ENCODE measurements around the gene CDCP2. TPM values are rescaled to one million over a fixed set of nuclear protein-coding genes. Genes with fewer than 3 reads are reported as not detected.
A peak's percentile ranks its signal among the peaks of the same experiment; 100 is the strongest.
"Not testable (repeated sequence)": the region's sequence is repeated elsewhere in the genome, so short reads cannot be mapped to it uniquely, and the experiment has no call there.

Gene CDCP2
- total RNA-seq, 1 donor from 2014 or later = not detected

DNA sequence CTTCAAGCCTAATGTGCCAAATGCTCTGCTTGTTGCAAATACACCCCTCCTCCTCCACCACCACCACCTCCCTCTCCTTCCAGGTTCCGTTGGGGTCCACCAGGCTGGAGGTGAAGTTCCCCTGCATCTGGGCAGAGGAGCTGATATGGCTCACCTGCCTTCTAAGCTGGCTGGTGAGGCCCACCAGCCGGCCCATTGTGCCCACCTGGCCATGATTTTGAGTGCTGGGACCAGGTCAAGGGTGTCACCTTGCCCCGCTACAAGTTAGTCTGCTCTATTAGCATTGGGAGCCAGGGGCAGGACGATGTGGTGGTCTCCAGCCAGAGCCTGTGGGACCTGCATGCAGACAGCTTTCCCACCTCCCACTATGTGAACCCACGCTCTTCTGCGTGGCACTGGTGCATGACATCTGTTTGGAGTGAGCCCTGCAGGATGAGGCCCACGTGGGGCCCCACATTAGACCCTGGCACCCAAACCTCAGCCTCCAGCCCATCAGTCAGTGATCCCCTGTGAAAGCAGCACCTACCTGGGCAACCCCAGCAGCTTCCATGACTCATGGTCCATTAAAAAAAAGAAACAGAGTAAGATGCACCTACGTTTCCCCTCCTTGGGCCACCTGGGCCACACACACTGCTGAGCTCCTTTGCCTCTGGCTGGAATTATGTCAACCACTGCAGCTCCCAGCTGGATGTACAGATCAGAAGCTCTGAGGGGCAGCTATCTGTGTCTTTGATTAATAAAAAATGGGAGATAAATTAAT, 15.6 kb upstream of the CDCP2 start:
- DNase-seq (ENCODE audit: low spot score) = no peak

DNA sequence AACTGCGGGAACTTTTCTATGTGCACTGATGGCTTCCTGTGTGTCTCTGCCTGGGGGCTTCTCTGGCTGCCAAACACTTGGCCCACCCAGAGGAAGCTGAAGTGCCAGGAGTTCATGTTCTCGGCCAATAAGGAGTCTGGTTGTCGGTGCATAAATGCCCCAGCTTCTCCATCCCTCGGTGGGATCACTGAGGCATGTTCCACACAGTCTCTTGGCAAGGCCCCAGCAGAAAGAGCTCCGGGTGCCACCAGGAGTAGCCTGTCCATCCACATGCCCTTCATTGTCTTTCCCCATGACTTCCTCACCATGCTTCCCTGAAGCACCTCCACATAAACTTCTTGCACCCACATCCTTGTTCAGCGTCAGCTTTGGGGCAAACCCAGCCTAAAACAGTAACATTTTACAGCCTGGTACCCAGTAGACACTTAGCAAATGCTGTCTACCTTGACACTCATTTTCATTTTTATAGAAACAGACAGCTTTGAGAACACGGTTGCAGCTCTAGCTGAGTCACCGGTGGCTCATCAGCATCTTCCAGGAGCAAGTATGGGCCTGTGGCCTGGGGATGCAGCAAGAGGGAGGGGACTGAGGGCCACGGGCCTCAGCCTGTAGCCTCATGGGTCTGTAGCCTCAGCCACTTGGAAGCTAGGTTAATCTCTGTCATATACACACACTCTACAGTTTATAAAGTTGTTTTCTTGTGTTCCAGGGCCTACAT, 14.8 kb upstream of the CDCP2 start:
- DNase-seq (ENCODE audit: low spot score) = no peak

DNA sequence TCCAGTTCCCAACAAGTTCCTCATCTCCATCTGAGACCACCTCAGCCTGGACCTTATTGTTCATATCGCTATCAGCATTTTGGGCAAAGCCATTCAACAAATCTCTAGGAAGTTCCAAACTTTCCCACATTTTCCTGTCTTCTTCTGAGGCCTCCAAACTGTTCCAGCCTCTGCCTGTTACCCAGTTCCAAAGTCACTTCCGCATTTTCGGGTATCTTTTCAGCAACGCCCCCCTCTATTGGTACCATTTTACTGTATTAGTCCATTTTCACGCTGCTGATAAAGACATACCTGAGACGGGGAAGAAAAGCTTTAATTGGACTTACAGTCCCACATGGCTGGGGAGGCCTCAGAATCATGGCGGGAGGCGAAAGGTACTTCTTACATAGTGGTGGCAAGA, 13.6 kb upstream of the CDCP2 start:
- DNase-seq (ENCODE audit: low spot score) = not testable (repeated sequence)

GRCh38 chr1:54165146-54165545, 12.3 kb upstream of the CDCP2 start:
- DNase-seq (ENCODE audit: low spot score) = no peak

- no peak for DNase-seq (ENCODE audit: low spot score)
These were observed 10.8 kb upstream of the CDCP2 start for GRCh38 chr1:54163573-54163972.

DNA sequence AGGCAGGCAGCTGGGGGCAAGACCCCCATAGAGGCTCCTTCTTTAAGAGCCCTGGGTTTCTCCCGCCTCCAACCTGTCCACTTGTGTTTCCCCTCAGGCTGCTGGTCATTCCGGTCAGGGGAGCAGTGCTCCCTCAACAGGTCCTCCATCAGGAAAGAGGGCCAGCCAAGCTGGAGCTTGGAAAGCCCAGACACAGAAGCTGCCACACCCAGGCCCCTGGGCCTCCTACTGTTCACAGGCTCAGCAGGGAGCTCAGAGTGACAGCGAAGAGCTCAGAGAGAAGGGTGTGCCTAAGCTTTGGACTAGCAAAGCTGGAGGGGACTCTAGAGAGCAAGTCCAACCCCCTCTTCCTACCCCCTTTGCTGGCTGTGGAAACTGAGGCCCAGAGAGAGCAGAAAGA, 10.3 kb upstream of the CDCP2 start:
- no peak for DNase-seq (ENCODE audit: low spot score)

DNA sequence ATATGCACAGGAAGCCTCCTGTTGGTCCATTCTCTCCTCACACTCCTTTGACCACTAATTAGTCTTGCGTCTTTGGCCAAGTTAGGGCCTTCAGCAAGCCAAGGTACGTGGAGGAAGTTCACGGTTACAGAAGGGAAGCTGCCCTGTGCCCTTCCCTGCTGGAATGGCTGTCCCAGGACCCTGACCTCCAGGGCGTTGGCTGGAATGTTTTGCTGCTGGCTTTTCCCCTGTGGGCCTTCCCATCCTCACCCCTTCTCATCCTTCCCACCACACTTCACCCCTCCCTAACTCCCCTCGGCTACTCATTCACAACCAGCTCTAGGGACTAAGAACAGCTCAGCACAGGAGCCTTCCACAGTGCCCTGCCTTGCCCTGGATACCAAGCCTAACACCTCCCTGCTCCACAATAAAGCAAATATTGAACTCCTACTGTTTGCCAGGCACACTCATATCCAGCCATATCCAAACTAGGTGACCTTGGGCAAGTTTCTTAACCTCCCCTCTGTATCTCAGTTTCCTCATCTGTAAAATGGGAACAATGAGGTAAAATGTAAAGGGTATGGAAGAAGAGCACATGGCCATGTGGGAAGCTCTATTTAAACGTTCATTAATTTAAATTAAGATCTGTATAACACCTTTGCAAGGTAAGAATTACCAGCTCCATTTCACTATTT, 8.8 kb upstream of the CDCP2 start:
- no peak for DNase-seq (ENCODE audit: low spot score)

GRCh38 chr1:54160351-54160750, 7.6 kb upstream of the CDCP2 start:
- no peak for DNase-seq (ENCODE audit: low spot score)

DNA sequence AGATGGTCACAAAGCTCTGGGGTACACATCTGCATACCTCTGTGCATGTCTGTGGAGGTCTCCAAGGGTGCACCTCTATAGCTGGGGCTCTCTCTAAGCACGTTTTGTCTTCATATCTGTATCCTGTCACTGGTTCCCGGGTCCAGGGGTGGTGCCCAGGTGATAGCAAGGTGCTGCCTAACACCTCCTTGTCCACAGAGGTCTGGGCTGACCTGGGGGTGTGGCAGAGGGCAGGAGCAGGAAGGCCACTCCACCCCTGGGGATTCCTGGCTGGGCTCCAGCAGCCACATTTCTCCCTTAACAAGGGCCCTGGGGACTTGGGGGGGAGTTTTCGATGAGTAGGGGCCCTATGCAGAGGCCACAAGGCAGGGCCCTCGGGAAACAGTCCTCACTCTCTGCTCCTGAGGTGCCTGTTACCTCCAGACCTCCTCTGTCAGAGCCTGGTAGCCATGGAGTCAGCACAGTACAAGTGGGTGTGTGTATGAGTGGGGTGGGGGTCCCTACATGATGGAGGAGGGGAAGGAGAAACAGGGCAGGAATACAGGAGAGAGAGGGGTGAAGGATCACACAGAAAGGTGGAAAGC, 7.0 kb upstream of the CDCP2 start:
- no peak for DNase-seq (ENCODE audit: low spot score)

- DNase-seq (ENCODE audit: low spot score) = no peak
These were observed 5.3 kb upstream of the CDCP2 start for GRCh38 chr1:54158071-54158470.

GRCh38 chr1:54157401-54157800, 4.6 kb upstream of the CDCP2 start:
- DNase-seq (ENCODE audit: low spot score) = no peak

GRCh38 chr1:54156986-54157385, 4.2 kb upstream of the CDCP2 start:
- DNase-seq (ENCODE audit: low spot score) = no peak

- no peak for DNase-seq (ENCODE audit: low spot score)
These were observed 3.4 kb upstream of the CDCP2 start for GRCh38 chr1:54156201-54156600.

DNA sequence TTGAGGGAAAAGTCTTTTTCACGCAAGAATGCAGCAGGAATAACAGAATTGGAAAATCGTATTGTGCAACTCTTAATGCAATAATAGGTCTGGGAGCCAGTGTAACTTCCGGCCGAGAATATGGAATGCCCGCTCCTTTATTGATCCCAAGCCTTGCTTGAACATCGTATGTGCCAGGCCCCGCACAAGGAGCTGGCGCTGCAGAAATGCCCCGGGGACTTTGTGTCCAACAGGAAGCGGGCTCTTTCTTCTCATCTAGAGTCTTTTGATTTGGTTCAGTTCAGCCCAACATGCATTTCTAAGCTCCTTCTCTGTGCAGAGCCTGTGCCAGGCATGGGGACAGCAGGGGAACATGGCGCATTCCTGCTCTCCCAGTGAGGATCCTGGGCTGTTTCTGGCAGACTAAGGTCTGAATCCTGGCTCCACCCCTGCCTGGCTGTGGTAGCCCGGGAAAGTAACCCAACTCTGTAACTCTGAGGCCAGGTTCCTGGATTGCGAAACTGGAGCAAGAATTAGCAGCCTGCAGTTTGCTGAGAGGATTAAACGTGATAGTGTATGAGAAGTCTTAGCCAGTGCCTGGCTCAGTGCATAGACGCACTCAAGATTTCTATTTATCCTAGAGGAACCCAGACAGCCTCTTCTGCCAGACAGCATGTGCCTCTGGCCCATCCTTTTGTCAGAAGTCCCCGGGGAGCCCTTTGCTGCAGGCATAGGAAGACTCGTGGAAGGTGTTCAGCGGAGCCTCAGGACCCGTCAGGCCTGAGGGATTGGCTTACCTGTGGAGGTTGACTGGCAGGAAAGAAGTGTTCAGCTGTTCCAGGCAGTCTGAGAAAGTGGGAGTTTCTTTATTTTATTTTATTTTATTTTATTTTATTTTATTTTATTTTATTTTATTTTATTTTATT, 987 bp upstream of the CDCP2 start:
- DNase-seq (ENCODE audit: low spot score) = peak; percentile 88

- DNase-seq (ENCODE audit: low spot score) = no peak
These were observed 1.8 kb downstream of the CDCP2 start for GRCh38 chr1:54151013-54151412.

DNA sequence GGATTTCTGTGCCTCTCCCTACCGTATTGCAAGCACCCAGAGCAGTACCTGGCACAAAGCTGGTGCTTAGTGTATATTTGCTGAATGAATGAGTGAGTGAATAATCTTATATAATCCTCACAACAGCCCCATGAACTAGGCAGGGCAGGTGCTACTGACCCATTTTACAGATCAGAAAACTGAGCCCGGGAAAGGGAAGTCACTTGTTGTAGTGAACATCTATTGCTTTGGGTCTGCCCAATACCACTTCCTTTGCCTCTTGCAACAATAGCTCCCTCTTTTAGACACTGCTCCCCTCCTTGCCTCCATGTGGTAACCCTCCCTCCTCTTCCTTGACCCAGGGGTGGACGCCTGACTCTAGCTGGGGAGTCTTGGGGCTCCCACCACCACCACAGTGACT, 3.1 kb downstream of the CDCP2 start:
- no peak for DNase-seq (ENCODE audit: low spot score)

- no peak for DNase-seq (ENCODE audit: low spot score)
These were observed 8.4 kb downstream of the CDCP2 start for GRCh38 chr1:54144366-54144765.

GRCh38 chr1:54142146-54142900, 10.5 kb downstream of the CDCP2 start:
- DNase-seq (ENCODE audit: low spot score) = no peak

- DNase-seq (ENCODE audit: low spot score) = no peak
These were observed 13.1 kb downstream of the CDCP2 start for GRCh38 chr1:54139711-54140110.

GRCh38 chr1:54138994-54139393, 13.8 kb downstream of the CDCP2 start:
- no peak for DNase-seq (ENCODE audit: low spot score)
